ENCODE results near the gene CST4.

GRCh38 chr20:23684261-23684660, 4.6 kb downstream of the CST4 start:
- TF ChIP-seq POLR2A (IDR thresholded peaks at IDR 0.05; ENCODE audit: low read length), result no peak
- no peak for TF ChIP-seq GATA1 (IDR thresholded peaks at IDR 0.05; ENCODE audit: low read depth, low read length)
